Activated CD4-positive, alpha-beta T cell treated with anti-CD3 and anti-CD28 coated beads, Interleukin-2, Interleukin-4, amounts not matched to agents 100 ng/mL and 50 ng/mL, durations not matched to agents 16 hours and 8 hours (primary cell): Measurements from ENCODE around the gene SPATA9.
"Not testable (repeated sequence)": the region's sequence is repeated elsewhere in the genome, so short reads cannot be mapped to it uniquely, and the experiment has no call there.

Source experiments
- DNase-seq: peaks from one replicate; pipeline ENCODE4 v3.0.0-alpha.2; 2020; ENCODE audit warnings: low spot score

SPATA9 gene

GRCh38 chr5:95673081-95673480 lies 9.7 kb downstream of the SPATA9 start:
- DNase-seq = no peak

GRCh38 chr5:95672641-95673040 lies 10.2 kb downstream of the SPATA9 start:
- DNase-seq = no peak

GRCh38 chr5:95671826-95672225 lies 11.0 kb downstream of the SPATA9 start:
- DNase-seq = no peak

GRCh38 chr5:95670568-95670967 lies 12.2 kb downstream of the SPATA9 start:
- no peak for DNase-seq

GRCh38 chr5:95669985-95670384 lies 12.8 kb downstream of the SPATA9 start:
- no peak for DNase-seq

- no peak for DNase-seq
Measured at GRCh38 chr5:95669540-95669939, 13.3 kb downstream of the SPATA9 start.

- no peak for DNase-seq
Measured at GRCh38 chr5:95668728-95669127, 14.1 kb downstream of the SPATA9 start.

GRCh38 chr5:95668216-95668615 lies 14.6 kb downstream of the SPATA9 start:
- no peak for DNase-seq

GRCh38 chr5:95667678-95668077 lies 15.1 kb downstream of the SPATA9 start:
- DNase-seq = no peak

GRCh38 chr5:95667061-95667618 lies 15.7 kb downstream of the SPATA9 start:
- no peak for DNase-seq

- DNase-seq = peak; percentile 43
Measured at GRCh38 chr5:95664204-95664786, 18.5 kb downstream of the SPATA9 start.

GRCh38 chr5:95662946-95663345 lies 19.8 kb downstream of the SPATA9 start:
- no peak for DNase-seq

GRCh38 chr5:95660060-95660459 lies 22.7 kb downstream of the SPATA9 start:
- DNase-seq = no peak

GRCh38 chr5:95655575-95655974 lies 27.2 kb downstream of the SPATA9 start:
- no peak for DNase-seq

GRCh38 chr5:95654196-95654595 lies 28.6 kb downstream of the SPATA9 start:
- no peak for DNase-seq

GRCh38 chr5:95652849-95653248 lies 29.9 kb downstream of the SPATA9 start:
- DNase-seq = no peak

GRCh38 chr5:95649842-95650620 lies 32.8 kb downstream of the SPATA9 start:
- no peak for DNase-seq

GRCh38 chr5:95649274-95649673 lies 33.5 kb downstream of the SPATA9 start:
- no peak for DNase-seq

GRCh38 chr5:95647886-95648860 lies 34.6 kb downstream of the SPATA9 start:
- DNase-seq = peak; percentile 46

GRCh38 chr5:95646569-95647431 lies 36.0 kb downstream of the SPATA9 start, which contains the start of gene RFESD:
RFESD (plus strand) TSS chr5:95646777; CDS start chr5:95652272, 5,495 bp downstream.
- DNase-seq = peak; percentile 96

- not testable (repeated sequence) for DNase-seq
Measured at GRCh38 chr5:95646226-95646568, 36.6 kb downstream of the SPATA9 start.
